ENCODE measurements around the gene RPS26.

The RPS26 gene

GRCh38 chr12:56061982-56062381, 20.3 kb downstream of the RPS26 start:
- no peak overlapping the region for H3K27ac ChIP-seq (ENCODE audit: low read depth, low read length, poor library complexity, severe bottlenecking)
- no peaks in the 10 kb centered on the region for H3F3A ChIP-seq (ENCODE audit: insufficient read depth, low read length)
- H3K36me3 ChIP-seq (ENCODE audit: insufficient read depth, low read length): no peaks in the 10 kb centered on the region
- TF ChIP-seq CTCF (IDR thresholded peaks at IDR 0.05; ENCODE audit: low read length) (no peak), EZH2 (IDR thresholded peaks at IDR 0.05; ENCODE audit: borderline replicate concordance, low read length) (no peak)
- no peaks in the 10 kb centered on the region for H3K9me2 ChIP-seq (ENCODE audit: low read depth, low read length)
- no peak overlapping the region for H3K4me3 ChIP-seq (ENCODE audit: low read depth, low read length, poor library complexity, severe bottlenecking)
- H3K4me2 ChIP-seq (ENCODE audit: low read length): no peak overlapping the region
- H4K20me1 ChIP-seq (ENCODE audit: insufficient read depth, low read length): no peaks in the 10 kb centered on the region
- H3K4me1 ChIP-seq (ENCODE audit: insufficient read depth, low read length, severe bottlenecking): no peaks in the 10 kb centered on the region
- H3K27me3 ChIP-seq (ENCODE audit: insufficient read depth, low read length): peaks cover 6% of the 10 kb centered on the region; the same call in 1 of the 2 replicates
- no peaks in the 10 kb centered on the region for H3K79me2 ChIP-seq (ENCODE audit: insufficient read depth, low read length)
- H3K9me3 ChIP-seq (ENCODE audit: low read length): peaks cover 5% of the 10 kb centered on the region; the same call in 1 of the 2 replicates
- no peak overlapping the region for H2AFZ ChIP-seq (ENCODE audit: low read length)
- no peak overlapping the region for H3K9ac ChIP-seq (ENCODE audit: low read length)

DNA sequence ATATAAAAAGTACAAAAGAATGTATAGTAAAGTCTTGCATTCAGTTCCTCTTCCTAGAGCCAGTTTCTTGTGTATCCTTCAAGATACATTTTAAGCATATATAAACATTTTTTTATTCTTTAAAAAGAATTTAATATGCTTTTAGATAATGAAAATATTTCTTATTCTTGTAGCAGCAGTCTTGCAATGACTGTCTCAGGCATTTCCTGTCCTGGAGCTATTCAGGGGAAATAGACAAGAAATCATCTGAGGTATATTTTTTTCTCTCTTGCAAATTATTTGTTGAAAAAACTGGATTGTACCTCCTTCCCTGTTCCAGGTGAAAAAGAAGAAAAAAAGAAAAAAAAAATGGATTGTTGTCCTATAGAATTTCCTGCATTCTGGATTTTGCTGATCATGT, 21.3 kb downstream of the RPS26 start:
- no peak for TF ChIP-seq CTCF (IDR thresholded peaks at IDR 0.05; ENCODE audit: low read length)
- TF ChIP-seq EZH2 (IDR thresholded peaks at IDR 0.05; ENCODE audit: borderline replicate concordance, low read length): no peak
- H3F3A ChIP-seq (ENCODE audit: insufficient read depth, low read length): no peaks in the 10 kb centered on the region
- peaks cover 5% of the 10 kb centered on the region; the same call in 1 of the 2 replicates for H3K9me3 ChIP-seq (ENCODE audit: low read length)

DNA sequence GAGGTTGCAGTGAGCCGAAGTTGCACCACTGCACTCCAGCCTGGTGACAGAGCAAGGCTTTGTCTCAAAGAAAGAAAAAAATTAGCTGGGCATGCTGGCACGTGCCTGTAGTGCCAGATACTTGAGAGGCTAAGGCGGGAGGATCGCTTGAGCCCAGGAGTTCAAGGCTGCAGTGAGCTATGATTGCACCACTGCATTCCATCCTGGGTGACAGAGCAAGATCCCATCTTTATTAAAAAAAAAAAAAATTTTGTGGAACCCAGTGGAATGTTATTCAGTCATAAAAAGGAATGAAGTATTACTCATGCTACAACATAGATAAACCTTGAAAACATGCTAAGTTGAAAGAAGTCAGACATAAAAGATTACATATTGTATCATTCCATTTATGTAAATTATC, 29.9 kb downstream of the RPS26 start:
- no peak overlapping the region for H3K4me3 ChIP-seq (ENCODE audit: low read depth, low read length, poor library complexity, severe bottlenecking)
- H3K9ac ChIP-seq (ENCODE audit: low read length): no peak overlapping the region
- H3K4me2 ChIP-seq (ENCODE audit: low read length): no peak overlapping the region
- H4K20me1 ChIP-seq (ENCODE audit: insufficient read depth, low read length): no peaks in the 10 kb centered on the region
- no peak overlapping the region for H3K27ac ChIP-seq (ENCODE audit: low read depth, low read length, poor library complexity, severe bottlenecking)
- H3K27me3 ChIP-seq (ENCODE audit: insufficient read depth, low read length): no peaks in the 10 kb centered on the region
- no peaks in the 10 kb centered on the region for H3K9me2 ChIP-seq (ENCODE audit: low read depth, low read length)
- no peak overlapping the region for H2AFZ ChIP-seq (ENCODE audit: low read length)
- H3K79me2 ChIP-seq (ENCODE audit: insufficient read depth, low read length): no peaks in the 10 kb centered on the region
- H3K9me3 ChIP-seq (ENCODE audit: low read length): no peaks in the 10 kb centered on the region
- TF ChIP-seq EZH2 (IDR thresholded peaks at IDR 0.05; ENCODE audit: borderline replicate concordance, low read length) (no peak), CTCF (IDR thresholded peaks at IDR 0.05; ENCODE audit: low read length) (no peak)
- no peaks in the 10 kb centered on the region for H3K36me3 ChIP-seq (ENCODE audit: insufficient read depth, low read length)
- no peaks in the 10 kb centered on the region for H3F3A ChIP-seq (ENCODE audit: insufficient read depth, low read length)
- no peaks in the 10 kb centered on the region for H3K4me1 ChIP-seq (ENCODE audit: insufficient read depth, low read length, severe bottlenecking)

More for the DNA sequence above, 21.3 kb downstream of the RPS26 start:
- no peak overlapping the region for H3K4me2 ChIP-seq (ENCODE audit: low read length)
- H3K9me2 ChIP-seq (ENCODE audit: low read depth, low read length): no peaks in the 10 kb centered on the region
- no peaks in the 10 kb centered on the region for H3K79me2 ChIP-seq (ENCODE audit: insufficient read depth, low read length)
- no peak overlapping the region for H3K27ac ChIP-seq (ENCODE audit: low read depth, low read length, poor library complexity, severe bottlenecking)
- H3K36me3 ChIP-seq (ENCODE audit: insufficient read depth, low read length): no peaks in the 10 kb centered on the region
- no peaks in the 10 kb centered on the region for H3K4me1 ChIP-seq (ENCODE audit: insufficient read depth, low read length, severe bottlenecking)
- no peak overlapping the region for H3K4me3 ChIP-seq (ENCODE audit: low read depth, low read length, poor library complexity, severe bottlenecking)
- peaks cover 6% of the 10 kb centered on the region; the same call in 1 of the 2 replicates for H3K27me3 ChIP-seq (ENCODE audit: insufficient read depth, low read length)
- H3K9ac ChIP-seq (ENCODE audit: low read length): no peak overlapping the region
- no peak overlapping the region for H2AFZ ChIP-seq (ENCODE audit: low read length)
- no peaks in the 10 kb centered on the region for H4K20me1 ChIP-seq (ENCODE audit: insufficient read depth, low read length)

Data from OCI-LY1 (cell line).